IPS-NIHi7 (cell line): ENCODE data around the gene NTRK2.
"Not testable (repeated sequence)": the region's sequence is repeated elsewhere in the genome, so short reads cannot be mapped to it uniquely, and the experiment has no call there.

Experiments
- DNase-seq: peaks from one replicate; pipeline ENCODE4 v3.0.0; 2012; ENCODE audit warnings: mixed read lengths; ENCODE audit errors: extremely low spot score

Gene NTRK2

DNA sequence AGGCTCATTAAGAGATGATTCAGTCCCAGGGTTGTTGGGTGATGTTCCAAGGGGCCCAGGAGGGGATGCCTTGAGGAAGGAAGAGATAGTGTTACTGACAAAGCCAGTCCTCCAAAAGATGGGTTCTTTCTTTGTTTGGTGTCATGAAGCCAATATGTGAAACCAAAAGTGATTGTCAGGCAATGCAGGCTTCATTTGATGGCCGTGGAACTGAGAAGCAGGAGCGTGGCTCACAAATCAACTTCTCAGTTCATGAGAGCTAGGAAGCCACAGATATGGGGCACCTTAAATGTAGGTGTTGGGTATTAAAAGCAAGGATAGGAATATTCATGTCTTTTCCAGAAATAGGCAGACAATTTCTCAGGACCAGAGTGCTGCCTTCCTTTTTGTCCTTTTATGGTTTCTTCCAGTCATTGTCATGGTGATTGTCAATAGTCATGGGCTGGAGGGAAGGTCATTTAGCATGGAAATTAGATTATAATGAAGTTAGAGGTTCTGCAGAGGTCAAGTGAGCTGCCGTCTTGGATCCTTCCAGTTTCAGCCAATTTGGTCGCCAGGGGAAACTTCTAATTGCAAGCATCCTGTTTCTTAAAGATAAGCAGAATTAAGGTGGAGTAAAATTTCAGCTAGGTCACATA lies 393.0 kb downstream of the NTRK2 start:
- DNase-seq: no peak

DNA sequence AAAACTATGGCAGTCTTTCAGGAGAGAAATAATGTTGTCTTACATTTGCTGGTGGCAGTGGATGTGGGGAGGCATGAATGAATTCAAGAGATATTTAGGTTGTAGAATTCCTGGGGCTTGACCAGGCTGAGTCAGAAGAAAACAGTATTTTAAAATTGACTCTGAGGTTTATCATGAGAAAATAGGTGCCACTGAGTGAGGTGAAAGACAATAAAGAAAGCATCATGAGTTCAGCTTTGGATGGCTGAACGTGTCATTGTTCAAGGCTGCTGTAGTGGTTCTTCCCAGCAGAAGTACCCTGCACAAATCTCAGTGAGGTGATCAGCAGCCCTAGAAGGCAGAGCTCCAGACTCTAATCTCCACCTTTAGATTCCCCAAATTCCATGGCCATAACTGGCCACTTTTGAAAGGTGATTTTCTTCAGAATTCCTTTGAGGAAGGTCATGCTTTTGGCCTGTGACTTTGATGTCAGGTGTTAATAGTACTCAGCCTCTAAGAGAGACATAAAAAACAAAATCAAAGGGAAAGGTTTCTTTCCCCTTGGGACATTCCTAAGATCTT lies 395.4 kb downstream of the NTRK2 start:
- no peak for DNase-seq

DNA sequence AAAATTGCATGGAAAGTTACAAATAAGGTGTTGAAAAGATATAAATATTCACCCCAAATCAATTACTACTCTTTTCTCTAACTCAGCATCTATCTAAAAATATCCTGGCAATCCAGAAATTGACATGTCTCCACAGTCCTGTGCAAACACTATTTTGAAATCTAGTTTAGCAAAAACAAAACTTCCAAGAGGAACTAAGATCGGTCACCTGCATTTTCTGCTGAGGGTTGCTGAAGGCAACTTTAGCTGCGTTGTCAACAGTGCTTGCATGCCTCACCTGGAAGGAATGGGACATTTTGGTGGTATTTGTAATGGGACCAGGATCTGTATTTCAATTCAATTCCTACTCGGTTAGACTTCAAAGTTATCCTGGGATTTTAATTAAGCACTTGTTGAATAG lies 398.3 kb downstream of the NTRK2 start:
- no peak for DNase-seq

DNA sequence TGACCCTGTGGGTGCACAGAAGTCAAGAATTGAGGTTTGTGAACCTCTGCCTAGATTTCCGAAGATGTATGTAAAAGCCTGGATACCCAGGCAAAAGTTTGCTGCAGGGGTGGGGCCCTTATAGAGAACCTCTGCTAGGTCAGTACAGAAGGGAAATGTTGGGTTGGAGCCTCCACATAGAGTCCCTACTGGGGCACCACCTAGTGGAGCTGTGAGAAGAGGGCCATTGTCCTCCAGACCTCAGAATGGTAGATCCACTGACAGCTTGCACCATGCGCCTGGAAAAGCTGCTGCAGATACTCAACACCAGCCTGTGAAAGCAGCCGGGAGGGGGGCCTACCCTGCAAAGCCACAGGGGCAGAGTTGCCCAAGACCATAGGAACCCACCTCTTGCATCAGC lies 399.9 kb downstream of the NTRK2 start:
- not testable (repeated sequence) for DNase-seq
